ENCODE results near the gene TGIF2. TPM values are rescaled to one million over a fixed set of nuclear protein-coding genes. Genes with fewer than 3 reads are reported as not detected.
A peak's percentile ranks its signal among the peaks of the same experiment; 100 is the strongest.

The TGIF2 gene
- total RNA-seq, 1 experiment from 2014 or later: 71.1 TPM

- peaks cover 37% of the 10 kb centered on the region for H3K4me1 Mint-ChIP-seq
- H3K36me3 Mint-ChIP-seq: no peaks in the 10 kb centered on the region
- TF ChIP-seq ESRRA (CRISPR knock-in tag; IDR thresholded peaks at IDR 0.05; ENCODE audit: borderline replicate concordance) (no peak), CTCF (IDR thresholded peaks at IDR 0.05) (no peak), FOXP1 (CRISPR knock-in tag; IDR thresholded peaks at IDR 0.05; ENCODE audit: borderline replicate concordance) (no peak), IRF1 (CRISPR knock-in tag; IDR thresholded peaks at IDR 0.05) (no peak), NFATC4 (CRISPR knock-in tag; IDR thresholded peaks at IDR 0.05) (no peak), HMGXB4 (CRISPR knock-in tag; IDR thresholded peaks at IDR 0.05) (no peak), ZNF425 (CRISPR knock-in tag; conservative IDR thresholded peaks at IDR 0.05) (no peak), TEAD1 (CRISPR knock-in tag; IDR thresholded peaks at IDR 0.05) (no peak), SMAD4 (CRISPR knock-in tag; IDR thresholded peaks at IDR 0.05) (no peak), HMGA2 (CRISPR knock-in tag; IDR thresholded peaks at IDR 0.05) (no peak), PRRX2 (CRISPR knock-in tag; IDR thresholded peaks at IDR 0.05) (no peak), ZBTB43 (CRISPR knock-in tag; IDR thresholded peaks at IDR 0.05) (no peak), ETV6 (CRISPR knock-in tag; IDR thresholded peaks at IDR 0.05) (no peak), ATF1 (CRISPR knock-in tag; IDR thresholded peaks at IDR 0.05) (no peak), MYBL2 (CRISPR knock-in tag; IDR thresholded peaks at IDR 0.05) (no peak), E2F4 (CRISPR knock-in tag; IDR thresholded peaks at IDR 0.05; ENCODE audit: borderline replicate concordance, low read depth) (no peak), FOXK1 (CRISPR knock-in tag; IDR thresholded peaks at IDR 0.05) (no peak), ZNF138 (CRISPR knock-in tag; conservative IDR thresholded peaks at IDR 0.05) (no peak)
- H3K9me3 Mint-ChIP-seq: no peaks in the 10 kb centered on the region
- DNase-seq (ENCODE audit: low spot score) (no peak), ATAC-seq (no peak)
- ChIA-PET CTCF (interaction anchor here (1.0 to 2.4 kb wide), 3 partner anchors 28 to 343 kb away, joined by 3 to 19 read pairs (median 5); partner anchors contain the start of gene RAB5IF), POLR2A (interaction anchor here (0.7 kb wide), 1 partner anchor 996 kb away, joined by 5 read pairs; no protein-coding TSS in a partner anchor)
- H3K27ac Mint-ChIP-seq: peak overlapping the region; percentile 71
- H3K27me3 Mint-ChIP-seq (ENCODE audit: low read depth): no peaks in the 10 kb centered on the region
- H3K4me3 Mint-ChIP-seq: no peak overlapping the region
Measured at GRCh38 chr20:36546111-36546736, 27.2 kb upstream of the TGIF2 start.
